Stimulated activated effector memory CD8-positive, alpha-beta T cell treated with anti-CD3 and anti-CD28 coated beads, Interleukin-12 subunit alpha, Interleukin-12 subunit beta, amount 100 ng/mL, for 72 hours (primary cell): Measurements from ENCODE around the gene MT3.
"Not testable (repeated sequence)": the region's sequence is repeated elsewhere in the genome, so short reads cannot be mapped to it uniquely, and the experiment has no call there.

Experiments
- ATAC-seq: fragments of 150-1000 bp; cut with Tn5 transposase; 2 replicates; pipeline ENCODE4 v1.10.0; 2021
- DNase-seq, 2 donors: peaks; one replicate each; pipeline ENCODE4 v3.0.0; 2021 to 2022; ENCODE audit warnings: low spot score in 2 of 2
- H3K27ac Mint-ChIP-seq: one replicate; pipeline ENCODE4 v1.8.0; 2022; ENCODE audit warnings: mild to moderate bottlenecking, mixed read lengths
- H3K36me3 Mint-ChIP-seq: one replicate; pipeline ENCODE4 v1.8.0; 2022; ENCODE audit warnings: mild to moderate bottlenecking, mixed read lengths
- H3K4me1 Mint-ChIP-seq: one replicate; pipeline ENCODE4 v1.8.0; 2022; ENCODE audit warnings: mixed read lengths
- H3K4me3 Mint-ChIP-seq: one replicate; pipeline ENCODE4 v1.8.0; 2022; ENCODE audit warnings: mild to moderate bottlenecking, mixed read lengths
- H3K9me3 Mint-ChIP-seq: one replicate; pipeline ENCODE4 v1.8.0; 2022; ENCODE audit warnings: mixed read lengths

The MT3 gene

DNA sequence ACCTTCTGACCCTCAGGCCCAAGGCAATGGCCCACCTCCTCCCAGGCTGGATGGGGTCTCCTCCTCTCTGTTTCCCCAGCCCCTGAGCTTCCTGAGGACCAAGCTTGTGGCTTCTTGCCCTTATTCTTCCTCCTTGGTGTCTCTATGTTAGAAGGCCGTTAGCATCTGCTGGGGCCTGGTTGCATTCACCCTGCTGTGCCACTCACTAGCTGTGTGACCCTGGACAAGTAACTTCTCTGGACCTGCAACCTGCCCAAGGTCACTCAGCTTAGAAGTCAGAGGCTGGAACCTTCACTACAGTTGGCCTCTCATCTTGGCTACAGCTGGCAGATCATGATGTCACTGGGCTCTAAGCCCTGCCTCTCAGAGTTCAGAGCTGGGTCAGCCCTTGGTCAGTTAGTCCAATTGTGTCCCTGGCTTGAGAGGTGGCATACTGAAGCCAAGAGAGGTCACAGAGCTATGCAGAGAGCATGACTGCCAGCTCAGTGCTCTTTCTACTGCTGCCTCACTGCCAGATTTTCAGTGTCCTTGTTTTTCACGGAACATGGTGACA is 22.0 kb downstream of the MT3 start:
- no peak for DNase-seq
- H3K27ac Mint-ChIP-seq, result peak overlapping the region; percentile 70
- H3K9me3 Mint-ChIP-seq, result no peaks in the 10 kb centered on the region
- no peak for ATAC-seq
- H3K4me3 Mint-ChIP-seq, result peak overlapping the region; percentile 52
- peaks cover 71% of the 10 kb centered on the region for H3K4me1 Mint-ChIP-seq
- no peaks in the 10 kb centered on the region for H3K36me3 Mint-ChIP-seq

GRCh38 chr16:56613706-56614105 is 24.4 kb downstream of the MT3 start:
- peaks cover 65% of the 10 kb centered on the region for H3K4me1 Mint-ChIP-seq
- H3K36me3 Mint-ChIP-seq, result no peaks in the 10 kb centered on the region
- DNase-seq (no peak), ATAC-seq (no peak)
- no peak overlapping the region for H3K4me3 Mint-ChIP-seq
- H3K27ac Mint-ChIP-seq, result peak overlapping the region; percentile 26
- no peaks in the 10 kb centered on the region for H3K9me3 Mint-ChIP-seq

DNA sequence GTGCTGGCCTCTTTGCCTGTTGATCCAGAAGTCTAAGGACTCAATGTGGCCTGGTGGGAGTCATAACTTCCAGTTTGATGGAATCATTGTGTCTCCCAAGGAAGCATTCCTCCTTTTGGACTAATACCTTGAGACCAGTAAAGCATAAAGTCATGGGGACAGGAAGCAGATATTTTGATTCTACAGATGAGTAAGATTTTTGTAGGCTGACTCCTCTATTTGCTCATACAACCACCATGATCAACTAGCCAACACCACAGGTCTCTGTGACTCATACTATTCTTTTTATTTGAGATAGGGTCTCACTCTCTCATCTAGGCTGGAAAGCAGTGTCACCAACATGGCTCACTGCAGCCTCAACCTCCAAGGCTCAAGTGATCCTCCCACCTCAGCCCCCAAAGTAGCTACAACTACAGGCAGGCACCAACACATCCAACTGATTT is 25.2 kb downstream of the MT3 start:
- H3K4me1 Mint-ChIP-seq, result peaks cover 56% of the 10 kb centered on the region
- H3K36me3 Mint-ChIP-seq, result no peaks in the 10 kb centered on the region
- no peaks in the 10 kb centered on the region for H3K9me3 Mint-ChIP-seq
- peak overlapping the region; percentile 14 for H3K4me3 Mint-ChIP-seq
- H3K27ac Mint-ChIP-seq, result peak overlapping the region; percentile 26
- no peak for DNase-seq
- peak; percentile 92 for ATAC-seq

- H3K27ac Mint-ChIP-seq, result no peak overlapping the region
- H3K4me3 Mint-ChIP-seq, result no peak overlapping the region
- no peaks in the 10 kb centered on the region for H3K9me3 Mint-ChIP-seq
- H3K36me3 Mint-ChIP-seq, result no peaks in the 10 kb centered on the region
- H3K4me1 Mint-ChIP-seq, result peaks cover 49% of the 10 kb centered on the region
- ATAC-seq, result no peak
- no peak for DNase-seq
These were observed 26.0 kb downstream of the MT3 start for GRCh38 chr16:56615353-56615752.

DNA sequence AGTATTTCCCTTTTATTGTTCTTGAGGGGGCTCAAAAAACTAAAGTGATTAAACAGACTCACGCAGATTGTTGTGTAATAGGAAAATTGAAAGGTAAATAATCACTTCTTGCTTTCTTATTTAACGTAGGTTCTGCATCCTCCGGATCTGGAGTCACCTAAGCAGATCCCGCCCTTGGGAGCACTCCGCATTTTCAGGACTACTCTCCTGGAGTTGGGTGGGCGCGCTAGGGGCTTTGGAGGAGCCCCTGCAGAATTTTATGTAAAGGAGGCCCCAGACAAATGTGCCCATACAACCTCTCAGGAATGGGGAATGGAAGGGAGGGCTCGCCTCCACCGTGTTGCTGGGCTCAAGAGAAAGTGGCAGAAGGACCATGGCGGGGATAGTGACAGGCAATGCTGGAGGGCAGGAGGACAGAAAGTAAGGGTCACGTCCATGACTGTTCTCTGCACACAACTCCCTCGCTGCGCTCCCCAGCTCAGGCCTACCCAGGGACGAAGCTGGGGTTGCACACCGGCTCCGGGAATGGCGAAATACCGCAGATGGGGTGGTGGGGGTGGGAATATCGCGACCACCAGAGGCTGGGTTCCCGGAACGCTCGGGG is 27.4 kb downstream of the MT3 start:
- Mint-ChIP-seq H3K4me1 (peaks cover 36% of the 10 kb centered on the region), H3K27ac (no peak overlapping the region), H3K4me3 (peak overlapping the region; percentile 42), H3K9me3 (no peaks in the 10 kb centered on the region), H3K36me3 (no peaks in the 10 kb centered on the region)
- ATAC-seq, result no peak
- DNase-seq, result no peak

DNA sequence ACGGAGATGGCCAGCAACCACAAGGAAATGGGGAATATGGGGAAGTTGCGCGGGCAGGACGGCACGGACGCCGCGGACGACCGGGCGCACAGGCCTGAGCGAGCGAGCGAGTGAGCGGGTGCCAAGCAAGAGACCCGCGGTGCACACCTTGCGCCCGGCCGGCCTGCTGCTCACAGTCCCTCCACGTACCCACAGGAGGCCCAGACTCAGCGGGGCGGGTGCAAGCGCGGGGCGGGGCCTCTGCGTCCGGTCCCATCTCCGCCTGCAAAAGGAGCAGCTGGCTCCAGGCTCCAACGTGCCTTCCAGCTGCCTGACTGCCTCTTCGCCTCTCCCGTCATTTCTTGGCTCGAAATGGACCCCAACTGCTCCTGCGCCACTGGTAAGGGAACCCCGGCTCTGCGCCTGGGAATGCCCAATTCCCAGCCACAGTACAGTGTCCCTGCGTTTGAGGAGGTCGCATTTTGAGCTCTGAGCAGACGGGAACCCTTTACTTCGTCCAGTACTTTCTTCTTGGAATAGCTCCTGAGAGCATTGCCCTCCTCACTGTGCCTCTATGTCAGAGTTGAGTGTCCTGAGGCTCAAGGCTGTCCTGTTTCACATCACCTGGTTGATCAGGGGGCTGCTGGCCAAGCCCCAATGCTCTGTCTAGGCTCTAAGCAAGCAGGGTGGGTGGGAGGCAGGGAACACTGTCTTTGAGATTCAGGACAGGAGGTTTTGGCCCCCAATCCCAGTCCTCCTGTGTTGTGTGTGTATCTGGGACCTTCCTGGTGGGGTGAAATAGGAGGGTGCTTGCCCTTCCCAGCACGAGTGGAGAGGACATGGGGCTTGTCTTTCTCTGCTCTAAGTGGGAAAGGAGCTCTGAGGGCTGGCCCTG is 28.1 kb downstream of the MT3 start:
- Mint-ChIP-seq H3K9me3 (no peaks in the 10 kb centered on the region), H3K4me3 (peak overlapping the region; percentile 42), H3K36me3 (no peaks in the 10 kb centered on the region), H3K4me1 (peaks cover 33% of the 10 kb centered on the region), H3K27ac (no peak overlapping the region)
- peak; percentile 62 for ATAC-seq
- DNase-seq, result no peak

DNA sequence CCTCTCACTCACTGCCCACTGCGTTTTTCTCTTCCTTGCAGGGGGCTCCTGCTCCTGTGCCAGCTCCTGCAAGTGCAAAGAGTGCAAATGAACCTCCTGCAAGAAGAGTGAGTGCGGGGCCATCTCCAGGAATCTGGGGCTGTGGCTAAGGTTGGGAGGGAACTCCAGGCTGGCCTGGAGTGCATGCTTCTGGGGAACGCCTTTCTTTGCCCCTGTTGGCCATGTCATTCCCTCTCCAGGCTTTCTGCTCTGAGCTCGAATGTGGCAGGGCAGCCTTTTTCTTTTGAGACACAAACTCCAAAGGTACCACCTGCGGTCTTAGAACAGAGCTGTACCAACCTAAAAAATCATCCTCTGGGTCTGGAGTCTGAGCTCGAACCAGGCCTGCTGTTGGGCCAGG is 28.8 kb downstream of the MT3 start:
- Mint-ChIP-seq H3K4me1 (peaks cover 30% of the 10 kb centered on the region), H3K36me3 (no peaks in the 10 kb centered on the region), H3K4me3 (no peak overlapping the region), H3K27ac (no peak overlapping the region), H3K9me3 (no peaks in the 10 kb centered on the region)
- DNase-seq, result no peak
- ATAC-seq, result no peak

- H3K4me3 Mint-ChIP-seq, result no peak overlapping the region
- H3K36me3 Mint-ChIP-seq, result no peaks in the 10 kb centered on the region
- no peak for ATAC-seq
- peaks cover 19% of the 10 kb centered on the region for H3K4me1 Mint-ChIP-seq
- DNase-seq, result no peak
- H3K27ac Mint-ChIP-seq, result no peak overlapping the region
- H3K9me3 Mint-ChIP-seq, result no peaks in the 10 kb centered on the region
These were observed 31.1 kb downstream of the MT3 start for GRCh38 chr16:56620339-56620897.

DNA sequence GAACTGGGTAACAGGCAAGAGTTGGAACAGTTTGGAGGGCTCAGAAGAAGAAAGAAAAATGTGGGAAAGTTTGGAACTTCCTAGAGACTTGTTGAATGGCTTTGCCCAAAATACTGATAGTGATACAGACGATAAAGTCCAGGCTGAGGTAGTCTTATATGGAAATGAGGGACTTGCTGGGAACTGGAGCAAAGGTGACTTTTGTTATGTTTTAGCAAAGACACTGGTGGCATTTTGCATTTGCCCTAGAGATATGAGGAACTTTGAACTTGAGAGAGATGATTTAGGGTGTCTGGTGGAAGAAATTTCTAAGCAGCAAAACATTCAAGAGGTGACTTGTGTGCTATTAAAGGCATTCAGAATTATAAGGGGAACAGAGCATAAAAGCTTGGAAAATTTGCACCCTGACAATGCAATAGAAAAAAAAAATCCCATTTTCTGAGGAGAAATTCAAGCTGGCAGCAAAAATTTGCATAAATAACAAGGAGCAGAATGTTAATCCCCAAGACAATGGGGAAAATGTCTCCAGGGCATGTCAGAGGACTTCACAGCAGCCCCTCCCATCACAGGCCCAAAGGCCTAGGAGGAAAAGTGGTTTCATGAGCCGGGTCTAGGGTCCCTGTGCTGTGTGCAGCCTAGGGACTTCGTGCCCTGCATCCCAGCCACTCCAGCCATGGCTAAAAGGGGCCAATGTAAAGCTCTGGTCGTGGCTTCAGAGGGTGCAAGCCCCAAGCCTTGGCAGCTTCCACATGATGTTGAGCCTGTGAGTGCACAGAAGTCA is 32.5 kb downstream of the MT3 start:
- ATAC-seq, H3K27ac Mint-ChIP-seq, H3K36me3 Mint-ChIP-seq, H3K9me3 Mint-ChIP-seq, H3K4me3 Mint-ChIP-seq, DNase-seq: not testable (repeated sequence)
- peaks cover 22% of the 10 kb centered on the region for H3K4me1 Mint-ChIP-seq

DNA sequence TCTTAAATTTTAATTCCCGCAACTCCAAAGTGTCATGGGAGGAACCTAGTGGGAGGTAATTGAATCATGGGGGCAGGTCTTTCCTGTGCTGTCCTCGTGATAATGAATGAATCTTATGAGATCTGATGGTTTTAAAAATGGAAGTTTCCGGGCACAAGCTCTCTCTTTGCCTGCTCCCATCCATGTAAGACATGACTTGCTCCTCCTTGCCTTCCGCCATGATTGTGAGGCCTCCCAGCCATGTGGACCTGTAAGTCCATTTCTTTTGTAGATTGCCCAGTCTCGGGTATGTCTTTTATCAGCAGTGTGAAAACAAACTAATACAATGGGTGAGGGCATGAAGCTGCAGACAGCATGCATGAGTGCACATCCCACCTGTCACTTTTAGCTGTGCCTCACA is 33.9 kb downstream of the MT3 start:
- not testable (repeated sequence) for H3K36me3 Mint-ChIP-seq, H3K27ac Mint-ChIP-seq, H3K4me3 Mint-ChIP-seq, ATAC-seq, H3K9me3 Mint-ChIP-seq, DNase-seq
- peaks cover 15% of the 10 kb centered on the region for H3K4me1 Mint-ChIP-seq

GRCh38 chr16:56623637-56624036 is 34.3 kb downstream of the MT3 start:
- Mint-ChIP-seq H3K4me1 (peaks cover 15% of the 10 kb centered on the region), H3K4me3 (no peak overlapping the region), H3K36me3 (no peaks in the 10 kb centered on the region), H3K9me3 (no peaks in the 10 kb centered on the region), H3K27ac (no peak overlapping the region)
- ATAC-seq (no peak), DNase-seq (no peak)

GRCh38 chr16:56625140-56625942 is 36.0 kb downstream of the MT3 start, which contains the start of gene MT1E:
MT1E (plus strand) TSS chr16:56625781; CDS start chr16:56625852, 71 bp downstream.
- Mint-ChIP-seq H3K9me3 (no peaks in the 10 kb centered on the region), H3K27ac (peak within 1 kb of the TSS; percentile 14), H3K4me1 (peaks cover 15% of the 10 kb centered on the region), H3K4me3 (peak within 1 kb of the TSS; percentile 81), H3K36me3 (no peaks in the 10 kb centered on the region)
- DNase-seq (peak in 1 of 2 donors; percentile 77), ATAC-seq (peak; percentile 87)

DNA sequence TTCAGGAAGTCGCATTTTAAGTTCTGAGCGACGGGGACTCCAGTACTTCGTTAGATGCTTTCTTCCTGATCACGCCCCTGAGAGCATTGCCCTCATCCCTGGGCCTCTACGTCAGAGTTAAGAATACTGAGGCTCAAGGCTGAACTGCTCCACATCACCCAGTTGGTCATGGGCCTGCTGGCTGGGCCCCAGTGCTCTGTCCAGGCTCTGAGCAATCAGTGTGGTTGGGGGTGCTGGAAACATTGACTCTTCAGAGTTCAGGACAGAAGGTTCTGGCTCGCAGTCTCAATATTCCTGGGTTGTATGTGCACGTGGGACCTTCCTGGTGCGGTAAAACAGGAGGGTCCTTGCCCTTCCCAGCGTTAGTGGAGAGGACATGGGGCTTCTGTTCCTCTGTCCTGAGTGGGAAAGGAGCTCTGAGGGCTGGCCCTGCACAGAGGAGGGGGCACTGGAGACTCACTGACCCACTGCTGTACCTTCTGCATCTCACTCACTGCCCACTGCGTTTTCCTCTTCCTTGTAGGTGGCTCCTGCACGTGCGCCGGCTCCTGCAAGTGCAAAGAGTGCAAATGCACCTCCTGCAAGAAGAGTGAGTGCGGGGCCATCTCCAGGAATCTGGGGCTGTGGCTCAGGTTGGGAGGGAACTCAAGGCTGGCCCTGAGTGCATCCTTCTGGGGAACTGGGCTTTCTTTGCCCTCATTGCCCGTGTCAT is 36.8 kb downstream of the MT3 start:
- no peaks in the 10 kb centered on the region for H3K9me3 Mint-ChIP-seq
- peaks cover 15% of the 10 kb centered on the region for H3K4me1 Mint-ChIP-seq
- no peak overlapping the region for H3K27ac Mint-ChIP-seq
- H3K4me3 Mint-ChIP-seq, result peak overlapping the region; percentile 81
- DNase-seq, result no peak
- no peaks in the 10 kb centered on the region for H3K36me3 Mint-ChIP-seq
- ATAC-seq, result peak; percentile 6

DNA sequence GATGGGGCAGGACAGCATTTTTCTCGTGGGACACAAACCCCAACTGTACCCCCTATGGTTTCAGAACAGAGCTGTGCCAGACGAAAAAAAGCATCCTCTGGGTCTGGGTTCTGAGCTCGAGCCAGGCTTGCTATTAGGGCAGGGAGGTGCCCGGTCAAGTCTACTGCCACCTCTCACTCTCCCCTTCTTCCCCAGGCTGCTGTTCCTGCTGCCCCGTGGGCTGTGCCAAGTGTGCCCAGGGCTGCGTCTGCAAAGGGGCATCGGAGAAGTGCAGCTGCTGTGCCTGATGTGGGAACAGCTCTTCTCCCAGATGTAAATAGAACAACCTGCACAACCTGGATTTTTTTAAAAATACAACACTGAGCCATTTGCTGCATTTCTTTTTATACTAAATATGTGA is 37.4 kb downstream of the MT3 start:
- Mint-ChIP-seq H3K4me1 (peaks cover 16% of the 10 kb centered on the region), H3K4me3 (peak overlapping the region; percentile 81), H3K9me3 (no peaks in the 10 kb centered on the region), H3K27ac (no peak overlapping the region), H3K36me3 (no peaks in the 10 kb centered on the region)
- ATAC-seq, result no peak
- DNase-seq, result no peak
